HEK293 (cell line): ENCODE measurements around the gene GAREM1.

Source experiments
- CTCF ChIP-seq: fragments of 450-650 bp; formaldehyde crosslinking; IDR thresholded peaks from 2 replicates; pipeline ENCODE4 v1.5.1; 2016; ENCODE audit warnings: missing biosample characterization, missing genetic modification characterization
- ZBTB8A ChIP-seq: fragments of 450-650 bp; formaldehyde crosslinking; IDR thresholded peaks from 2 replicates; pipeline ENCODE4 v1.5.1; 2016; ENCODE audit warnings: missing biosample characterization, missing genetic modification characterization
- ZNF19 ChIP-seq: fragments of 450-650 bp; formaldehyde crosslinking; IDR thresholded peaks from 2 replicates; pipeline ENCODE4; 2016; ENCODE audit warnings: missing biosample characterization, missing genetic modification characterization, low read depth

DNA sequence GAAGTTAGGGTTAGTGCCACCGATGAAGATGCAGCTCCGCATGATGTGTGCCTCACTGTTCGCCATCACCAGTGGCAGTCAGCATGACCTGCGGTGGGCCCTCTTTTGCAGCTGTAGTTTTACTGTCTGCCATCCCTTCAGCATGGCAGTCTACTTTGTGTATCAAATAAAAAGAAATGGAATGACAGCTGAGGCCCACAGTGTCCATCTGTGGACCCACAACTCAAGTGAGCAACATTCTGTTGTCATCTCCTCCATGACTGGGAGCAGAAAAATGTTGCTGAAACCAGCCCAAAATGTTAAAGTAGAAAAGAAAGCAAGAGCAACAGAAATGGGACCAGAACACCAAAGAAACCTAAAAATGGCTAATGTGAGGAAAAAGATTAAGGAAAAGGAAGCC lies 152.1 kb downstream of the GAREM1 start:
- TF ChIP-seq ZNF19 (tag by site-specific recombination): no peak
- TF ChIP-seq ZBTB8A (tag by site-specific recombination): no peak
- TF ChIP-seq CTCF (tag by site-specific recombination): no peak
